Upper lobe of left lung (tissue), 6 donors: ENCODE results near the gene OSBPL3. TPM values are rescaled to one million over a fixed set of nuclear protein-coding genes. Genes with fewer than 3 reads are reported as not detected.

Experiments
- ATAC-seq, 2 donors: fragments of 200-7000 bp; cut with Tn5 transposase; one replicate each; pipeline ENCODE4 v1.9.1; 2022; ENCODE audit warnings: mild to moderate bottlenecking in 2 of 2, moderate library complexity in 2 of 2; ENCODE audit not compliant: low FRiP score in 2 of 2
- DNase-seq, 2 donors: peaks; one replicate each; pipeline ENCODE4 v3.0.0-alpha.2; 2019 to 2020
- H3K27ac ChIP-seq, 4 donors: fragments of 200-600 bp; sonication (generic); one replicate each; pipeline ENCODE4 v1.5.1; 2016 to 2019
- H3K27me3 ChIP-seq, 4 donors: fragments of 200-600 bp; sonication (generic); one replicate each; pipeline ENCODE4 v1.5.1; 2017 to 2019
- H3K36me3 ChIP-seq, 4 donors: fragments of 200-600 bp; sonication (generic); one replicate each; pipeline ENCODE4 v1.5.1; 2016 to 2019
- H3K4me1 ChIP-seq, 4 donors: fragments of 200-600 bp; sonication (generic); one replicate each; pipeline ENCODE4 v1.5.1; 2018 to 2019
- H3K4me3 ChIP-seq, 4 donors: fragments of 200-600 bp; sonication (generic); one replicate each; pipeline ENCODE4 v1.5.1; 2017 to 2019; ENCODE audit warnings: mild to moderate bottlenecking in 2 of 4, moderate library complexity in 1 of 4
- H3K9me3 ChIP-seq, 4 donors: fragments of 200-600 bp; sonication (generic); one replicate each; pipeline ENCODE4 v1.5.1; 2018 to 2019
- EP300 ChIP-seq, 4 donors: sonication (generic); formaldehyde crosslinking; IDR thresholded peaks; one replicate each; pipeline ENCODE4 v1.5.1; 2017; ENCODE audit warnings: antibody characterized with exemption in 4 of 4, control low read depth in 2 of 4
- POLR2A ChIP-seq, 4 donors: fragments of 450-650 bp; IDR thresholded peaks; one replicate each; pipeline ENCODE4 v1.5.1; 2016 to 2017; ENCODE audit warnings: antibody characterized with exemption in 4 of 4, mild to moderate bottlenecking in 2 of 4
- POLR2AphosphoS5 ChIP-seq, 2 donors: sonication (generic); formaldehyde crosslinking; IDR thresholded peaks; one replicate each; pipeline ENCODE4 v1.5.1; 2017; ENCODE audit warnings: antibody characterized with exemption in 2 of 2
- WGBS, 2 donors: methylation state at CpG; one replicate each; pipeline ENCODE4 v1.1.5; 2017 to 2018; 5-methylcytosine and 5-hydroxymethylcytosine counted together
- total RNA-seq, 6 donors: library from RNA; depleted of rRNA in 4 of 6; stranded (reverse); fragments of >200 nt in 4 of 6; gene quantifications; one replicate each; pipeline versions ENCODE4 v1.1.0 to v1.2.1, GENCODE V29; 2016 to 2021
- TF ChIP-seq, protein P1 (sequence below), 6 experiments: fragments of 450-650 bp in 4 of 6; fragments of 200-600 bp in 2 of 6; sonication (generic) in 2 of 6; IDR thresholded peaks; one replicate each; pipeline ENCODE4 v1.5.1; 2016 to 2019; ENCODE audit warnings: antibody characterized with exemption in 6 of 6
- donor health status: DM: no; HTN: no; CAD: no; lungs with moderate emphysema.
- donor health status: DM: no; HTN: yes; CAD: no; lungs with severe emphysema.

The OSBPL3 gene
- total RNA-seq, 6 donors from 2014 or later: 17.5 to 55.5 (median 21.7) TPM

DNA sequence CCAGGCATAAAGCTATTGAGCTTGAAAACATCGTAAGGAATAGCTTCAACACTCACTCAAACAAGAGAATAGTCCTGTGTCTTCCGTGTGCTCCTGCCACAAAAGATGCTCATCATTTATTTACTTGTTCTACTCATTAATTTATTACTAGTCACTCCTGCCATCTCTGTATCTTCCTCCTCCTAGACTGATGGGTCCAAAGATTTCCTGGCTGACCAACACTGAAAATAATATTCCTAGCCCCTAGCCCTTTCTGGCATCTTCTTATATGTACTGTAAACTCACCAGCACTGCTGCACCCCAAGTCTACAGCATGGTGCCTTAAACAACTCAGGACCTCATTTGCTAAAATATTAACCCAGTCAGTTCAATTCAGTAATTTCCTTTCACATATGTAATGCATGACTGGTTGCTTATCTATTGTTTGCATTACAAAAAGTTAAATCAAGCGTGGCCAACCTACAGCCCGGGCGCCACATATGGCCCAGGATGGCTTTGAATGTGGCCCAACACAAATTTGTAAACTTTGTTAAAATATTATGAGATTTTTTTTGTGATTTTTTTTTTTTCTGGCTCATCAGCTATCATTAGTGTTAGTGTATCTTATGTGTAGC, 136.1 kb downstream of the OSBPL3 start:
- H3K4me3 ChIP-seq: no peak overlapping the region
- TF ChIP-seq POLR2AphosphoS5 (IDR thresholded peaks at IDR 0.05): no peak
- no peak for TF ChIP-seq EP300 (IDR thresholded peaks at IDR 0.05)
- TF ChIP-seq, protein P1, sequence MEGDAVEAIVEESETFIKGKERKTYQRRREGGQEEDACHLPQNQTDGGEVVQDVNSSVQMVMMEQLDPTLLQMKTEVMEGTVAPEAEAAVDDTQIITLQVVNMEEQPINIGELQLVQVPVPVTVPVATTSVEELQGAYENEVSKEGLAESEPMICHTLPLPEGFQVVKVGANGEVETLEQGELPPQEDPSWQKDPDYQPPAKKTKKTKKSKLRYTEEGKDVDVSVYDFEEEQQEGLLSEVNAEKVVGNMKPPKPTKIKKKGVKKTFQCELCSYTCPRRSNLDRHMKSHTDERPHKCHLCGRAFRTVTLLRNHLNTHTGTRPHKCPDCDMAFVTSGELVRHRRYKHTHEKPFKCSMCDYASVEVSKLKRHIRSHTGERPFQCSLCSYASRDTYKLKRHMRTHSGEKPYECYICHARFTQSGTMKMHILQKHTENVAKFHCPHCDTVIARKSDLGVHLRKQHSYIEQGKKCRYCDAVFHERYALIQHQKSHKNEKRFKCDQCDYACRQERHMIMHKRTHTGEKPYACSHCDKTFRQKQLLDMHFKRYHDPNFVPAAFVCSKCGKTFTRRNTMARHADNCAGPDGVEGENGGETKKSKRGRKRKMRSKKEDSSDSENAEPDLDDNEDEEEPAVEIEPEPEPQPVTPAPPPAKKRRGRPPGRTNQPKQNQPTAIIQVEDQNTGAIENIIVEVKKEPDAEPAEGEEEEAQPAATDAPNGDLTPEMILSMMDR (IDR thresholded peaks at IDR 0.05): no peak
- no peak for TF ChIP-seq POLR2A (IDR thresholded peaks at IDR 0.05)

DNA sequence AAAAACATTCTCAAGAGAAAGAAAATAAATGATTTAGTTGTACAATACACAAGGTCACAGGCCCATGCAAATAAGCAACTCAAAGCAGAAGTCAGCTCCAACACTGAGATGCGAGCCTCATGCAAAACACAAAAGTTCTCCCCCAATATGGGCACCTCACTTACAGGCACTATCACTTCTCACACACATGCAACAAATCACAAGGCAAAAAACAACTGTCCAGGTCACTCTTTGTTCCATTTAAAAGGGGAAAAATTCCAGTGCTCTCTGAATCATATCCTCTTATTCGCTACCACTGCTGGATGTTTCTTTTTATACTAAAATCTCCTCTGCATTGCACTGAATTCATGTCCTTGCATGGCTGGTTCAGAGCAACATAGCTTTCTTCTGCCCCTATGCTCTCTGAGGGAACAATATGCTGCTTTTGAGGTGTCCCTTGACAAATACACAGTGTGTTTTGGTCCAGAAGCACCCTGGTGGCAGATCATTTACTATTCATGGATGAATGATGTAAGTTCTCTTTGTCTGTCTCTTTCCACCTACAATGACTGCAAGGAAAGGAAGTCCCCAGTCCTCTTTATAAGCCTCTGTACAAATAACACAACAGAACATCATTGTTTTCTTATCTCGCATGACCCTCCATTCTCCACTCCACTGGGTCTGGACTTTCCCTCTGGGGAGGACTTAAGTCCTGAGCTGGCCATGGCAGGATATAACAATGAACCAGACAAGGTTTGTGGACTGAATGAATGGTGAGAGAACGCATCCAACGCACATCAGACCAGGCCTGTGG, 137.3 kb downstream of the OSBPL3 start:
- Histone ChIP-seq H3K4me1 (no peaks in the 10 kb centered on the region), H3K27ac (no peak overlapping the region), H3K36me3 (no peaks in the 10 kb centered on the region), H3K4me3 (no peak overlapping the region), H3K27me3 (no peaks in the 10 kb centered on the region), H3K9me3 (no peaks in the 10 kb centered on the region)
- DNase-seq: no peak
- no peak for TF ChIP-seq POLR2A (IDR thresholded peaks at IDR 0.05)
- no peak for TF ChIP-seq EP300 (IDR thresholded peaks at IDR 0.05)
- TF ChIP-seq POLR2AphosphoS5 (IDR thresholded peaks at IDR 0.05): no peak
- TF ChIP-seq, protein P1 (IDR thresholded peaks at IDR 0.05): no peak
- no peak for ATAC-seq
- WGBS, 2 donors: 88 to 92% methylated on average over 5 of the region's 5 CpGs

More for the DNA sequence above, 136.1 kb downstream of the OSBPL3 start:
- no peaks in the 10 kb centered on the region for H3K27me3 ChIP-seq
- WGBS, 2 donors: 85 to 93% methylated on average over 5 of the region's 5 CpGs
- no peak for ATAC-seq
- peaks cover 0 to 2% (median 0%) of the 10 kb centered on the region in 4 donors for H3K36me3 ChIP-seq
- DNase-seq: no peak
- no peaks in the 10 kb centered on the region for H3K9me3 ChIP-seq
- H3K27ac ChIP-seq: no peak overlapping the region
- no peaks in the 10 kb centered on the region for H3K4me1 ChIP-seq

DNA sequence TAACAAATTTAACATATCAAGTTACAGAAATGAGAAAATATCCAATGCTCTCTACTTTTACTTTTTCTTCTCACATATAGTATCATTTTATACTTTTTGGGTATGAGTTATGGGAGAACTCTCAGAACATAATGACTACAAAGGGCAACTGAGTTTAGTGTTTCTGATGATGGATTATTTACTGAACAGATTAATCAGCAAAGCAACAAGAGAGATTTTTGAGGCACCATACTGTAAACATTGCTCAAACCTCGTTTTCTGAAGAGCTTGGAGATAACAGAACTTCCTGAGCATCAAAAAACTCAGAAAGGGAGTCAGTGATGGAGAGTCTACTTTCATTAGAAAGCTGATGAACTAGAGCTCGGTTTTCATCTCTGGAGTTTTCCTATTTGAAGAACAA, 137.9 kb downstream of the OSBPL3 start:
- TF ChIP-seq POLR2A (IDR thresholded peaks at IDR 0.05): no peak
- TF ChIP-seq POLR2AphosphoS5 (IDR thresholded peaks at IDR 0.05): no peak
- TF ChIP-seq, protein P1 (IDR thresholded peaks at IDR 0.05): no peak
- no peak for TF ChIP-seq EP300 (IDR thresholded peaks at IDR 0.05)
- no peaks in the 10 kb centered on the region for H3K36me3 ChIP-seq
- no peaks in the 10 kb centered on the region for H3K9me3 ChIP-seq
- no peak overlapping the region for H3K27ac ChIP-seq
- no peaks in the 10 kb centered on the region for H3K4me1 ChIP-seq
- ATAC-seq (no peak), DNase-seq (no peak)
- H3K27me3 ChIP-seq: no peaks in the 10 kb centered on the region
- WGBS, 2 donors: 47 to 59% methylated on average over 2 of the region's 2 CpGs
- H3K4me3 ChIP-seq: no peak overlapping the region

DNA sequence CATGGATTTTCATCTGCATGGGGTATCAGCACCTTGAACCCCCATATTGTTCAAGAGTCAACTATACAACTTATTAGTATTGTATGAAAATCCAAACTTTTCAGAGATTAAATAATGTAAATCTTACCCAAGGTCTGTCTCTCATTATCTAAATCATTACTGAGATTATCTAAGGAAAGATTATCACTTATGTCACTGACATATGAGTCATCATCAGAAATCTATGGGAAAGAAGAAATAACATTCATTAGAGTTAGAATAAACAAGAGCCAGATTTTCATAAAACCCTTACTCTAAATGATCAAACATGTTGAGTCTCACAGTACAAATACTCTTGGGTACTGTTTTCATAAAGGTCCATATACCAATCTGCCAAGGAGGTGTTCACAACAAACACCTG, 139.4 kb downstream of the OSBPL3 start:
- Histone ChIP-seq H3K36me3 (no peaks in the 10 kb centered on the region), H3K9me3 (no peaks in the 10 kb centered on the region), H3K27ac (no peak overlapping the region), H3K4me1 (peaks cover 0 to 3% (median 0%) of the 10 kb centered on the region in 4 donors), H3K4me3 (no peak overlapping the region), H3K27me3 (no peaks in the 10 kb centered on the region)
- no peak for ATAC-seq
- no peak for DNase-seq
- TF ChIP-seq POLR2A (IDR thresholded peaks at IDR 0.05): no peak
- no peak for TF ChIP-seq EP300 (IDR thresholded peaks at IDR 0.05)
- TF ChIP-seq, protein P1 (IDR thresholded peaks at IDR 0.05): no peak
- TF ChIP-seq POLR2AphosphoS5 (IDR thresholded peaks at IDR 0.05): no peak
